Endothelial cell of umbilical vein (primary cell): ENCODE data around the gene UBL7. TPM values are rescaled to one million over a fixed set of nuclear protein-coding genes. Genes with fewer than 3 reads are reported as not detected.

Experiments used
- BruUV-seq: library from RNA; stranded (reverse); fragments of 400-500 nt; replicated peaks from 2 replicates; lab custom pipeline; 2021; lab: Mats Ljungman, UMichigan
- CTCF ChIA-PET: fragments of 300-600, 350-600 bp; sonication (Branson Sonifier 250); formaldehyde crosslinking; loops from one replicate; lab custom pipeline; 2021; ENCODE audit warnings: antibody characterized with exemption, inconsistent platforms; lab: Charles Lee
- POLR2A ChIA-PET: fragments of 300-600, 350-600 bp; sonication (Branson Sonifier 250); formaldehyde crosslinking; loops from one replicate; lab custom pipeline; 2021; ENCODE audit warnings: antibody characterized with exemption, inconsistent platforms; lab: Charles Lee
- DNase-seq: peaks from one replicate; pipeline ENCODE4 v3.0.0-alpha.2; 2011; ENCODE audit warnings: low read depth, low spot score
- FAIRE-seq: peaks from 2 replicates; lab custom pipeline; 2011; peaks lifted over from hg19 to GRCh38; lab: Jason Lieb, UNC
- H2AFZ ChIP-seq: 2 replicates; pipeline ENCODE4 v1.6.0; 2012; ENCODE audit warnings: low read depth, low read length, control low read depth, inconsistent platforms
- H3K27ac ChIP-seq: 2 replicates; pipeline ENCODE4 v1.5.1; 2011; ENCODE audit warnings: low read depth, mild to moderate bottlenecking, control low read depth, low read length, moderate library complexity; ENCODE audit not compliant: insufficient read depth
- H3K27me3 ChIP-seq, 2 experiments: 2 replicates each; pipeline versions ENCODE4 v1.6.0 to v1.6.1; 2011; ENCODE audit warnings: low read length in 2 of 2, mixed read lengths in 1 of 2; ENCODE audit not compliant: control insufficient read depth in 2 of 2, insufficient read depth in 2 of 2
- H3K36me3 ChIP-seq, 2 experiments: 2 replicates in 1 of 2; 3 replicates in 1 of 2; pipeline ENCODE4 v1.5.1; 2011; ENCODE audit warnings: low read length in 2 of 2, mild to moderate bottlenecking in 1 of 2, moderate library complexity in 1 of 2; ENCODE audit not compliant: control insufficient read depth in 2 of 2, insufficient read depth in 2 of 2; ENCODE audit errors: extremely low read depth in 1 of 2
- H3K4me1 ChIP-seq: 3 replicates; pipeline ENCODE4 v1.5.1; 2011; ENCODE audit warnings: mild to moderate bottlenecking, low read length; ENCODE audit not compliant: control insufficient read depth, insufficient read depth; ENCODE audit errors: extremely low read depth
- H3K4me2 ChIP-seq: 2 replicates; pipeline ENCODE4 v1.6.1; 2011; ENCODE audit warnings: low read length, control low read depth, mixed read lengths; ENCODE audit not compliant: insufficient read depth
- H3K4me3 ChIP-seq, 3 experiments: fragments of 200-600 bp in 1 of 3; sonication (generic), shearing (Covaris generic) in 1 of 3; replicated peaks in 1 of 3; 2 replicates each; pipeline ENCODE4 v1.5.1; 2011 to 2016; ENCODE audit warnings: control low read depth in 3 of 3, low read length in 3 of 3, mild to moderate bottlenecking in 2 of 3, inconsistent platforms in 1 of 3, low read depth in 1 of 3, moderate library complexity in 1 of 3; ENCODE audit not compliant: insufficient read depth in 1 of 3
- H3K79me2 ChIP-seq: 2 replicates; pipeline ENCODE4 v1.6.0; 2012; ENCODE audit warnings: low read length, inconsistent platforms; ENCODE audit not compliant: control insufficient read depth, insufficient read depth
- H3K9ac ChIP-seq: replicated peaks from 2 replicates; pipeline ENCODE3; 2011; ENCODE audit warnings: low read length, control low read depth; ENCODE audit not compliant: insufficient read depth; ENCODE audit errors: extremely low read depth
- H3K9me1 ChIP-seq: replicated peaks from 3 replicates; pipeline ENCODE4 v1.6.0; 2011; ENCODE audit warnings: mild to moderate bottlenecking, low read length; ENCODE audit not compliant: control insufficient read depth, insufficient read depth; ENCODE audit errors: extremely low read depth
- H3K9me3 ChIP-seq: replicated peaks from 2 replicates; pipeline ENCODE4 v1.5.1; 2012; ENCODE audit warnings: low read length, inconsistent platforms; ENCODE audit not compliant: control insufficient read depth, insufficient read depth
- H4K20me1 ChIP-seq: replicated peaks from 2 replicates; pipeline ENCODE3; 2011; ENCODE audit warnings: mild to moderate bottlenecking, low read length; ENCODE audit not compliant: control insufficient read depth, insufficient read depth; ENCODE audit errors: extremely low read depth
- CTCF ChIP-seq, 2 donors: IDR thresholded peaks; 1 replicate in 1 of 2; 2 replicates in 1 of 2; pipeline ENCODE4 v1.5.1; 2011; ENCODE audit warnings: low read length in 2 of 2, mild to moderate bottlenecking in 2 of 2, moderate library complexity in 2 of 2, control low read depth in 1 of 2, inconsistent platforms in 1 of 2, low read depth in 1 of 2; ENCODE audit not compliant: insufficient read depth in 1 of 2; ENCODE audit errors: extremely low read depth in 1 of 2
- EZH2 ChIP-seq: IDR thresholded peaks from 2 replicates; pipeline ENCODE4 v1.6.1; 2012; ENCODE audit warnings: borderline replicate concordance, low read depth, mild to moderate bottlenecking, moderate library complexity, low read length, inconsistent platforms; ENCODE audit not compliant: severe bottlenecking
- FOS ChIP-seq: IDR thresholded peaks from 2 replicates; pipeline ENCODE4 v1.6.1; 2011; ENCODE audit warnings: mild to moderate bottlenecking, low read length, moderate library complexity, borderline replicate concordance; ENCODE audit not compliant: insufficient read depth
- GATA2 ChIP-seq: IDR thresholded peaks from 2 replicates; pipeline ENCODE4 v1.7.0; 2011; ENCODE audit warnings: low read depth, mild to moderate bottlenecking, moderate library complexity, mixed read lengths, low read length; ENCODE audit not compliant: insufficient read length, insufficient read depth
- JUN ChIP-seq: IDR thresholded peaks from 2 replicates; pipeline ENCODE4 v1.6.1; 2011; ENCODE audit warnings: borderline replicate concordance, low read depth; ENCODE audit not compliant: insufficient read length, insufficient read depth
- MAX ChIP-seq: IDR thresholded peaks from 2 replicates; pipeline ENCODE4 v1.6.1; 2011; ENCODE audit not compliant: insufficient read depth, insufficient read length
- MYC ChIP-seq: IDR thresholded peaks from one replicate; pipeline ENCODE4 v1.6.1; 2011; ENCODE audit warnings: mild to moderate bottlenecking, low read depth, low read length
- POLR2A ChIP-seq: IDR thresholded peaks from 2 replicates; pipeline ENCODE4 v1.6.1; 2012; ENCODE audit warnings: low read depth, mild to moderate bottlenecking, control low read depth, low read length
- POLR2AphosphoS5 ChIP-seq: IDR thresholded peaks from 2 replicates; pipeline ENCODE4 v1.6.1; 2012; ENCODE audit warnings: low read depth, mild to moderate bottlenecking, control low read depth, low read length, moderate library complexity; ENCODE audit not compliant: insufficient read depth
- dilution Hi-C: fragments of 300-500 bp; cut with MboI; formaldehyde crosslinking; loops from one replicate; pipeline ENCODE4 v1.15.0; 2019; ENCODE audit warnings: low sequenced_read_pairs; ENCODE audit not compliant: extremely low pct_ligation_motif_present
- intact Hi-C: fragments of 100-400 bp; cut with micrococcal nuclease; formaldehyde crosslinking; loops from one replicate; pipeline ENCODE4 v1.10.0; 2022
- polyA plus RNA-seq, 4 experiments: library from polyadenylated mRNA; depleted of rRNA in 3 of 4; stranded (reverse) in 3 of 4; unstranded in 1 of 4; fragments of >200 nt; gene quantifications; 2 replicates each; pipeline versions ENCODE4 v1.2.1 to v1.2.3, GENCODE V29; 2011 to 2012; ENCODE audit warnings: missing spikeins in 1 of 4
- total RNA-seq: library from RNA; stranded (reverse); gene quantifications from 2 replicates; pipeline ENCODE4 v1.2.3, GENCODE V29; 2021

UBL7 gene
- total and polyA plus RNA-seq, 2 donors (not counting 3 experiments of a cell fraction or from before 2014, with no cell fraction given): 32.8 to 90.4 TPM

- H2AFZ ChIP-seq: no peak overlapping the region
- H3K4me3 ChIP-seq: no peak overlapping the region
- ChIA-PET POLR2A (no interaction called here), CTCF (interaction anchor here (1.4 to 2.6 kb wide), 3 partner anchors 14 to 72 kb away, joined by 4 to 19 read pairs (median 8); no protein-coding TSS in a partner anchor)
- intact Hi-C loops: no loop called here
- no peaks in the 10 kb centered on the region for H4K20me1 ChIP-seq
- no peaks in the 10 kb centered on the region for H3K79me2 ChIP-seq
- peak; percentile 61 for DNase-seq
- peaks cover 0 to 15% of the 10 kb centered on the region in 2 experiments for H3K36me3 ChIP-seq
- H3K27ac ChIP-seq: no peak overlapping the region
- dilution Hi-C loops: no loop called here
- H3K9ac ChIP-seq: no peak overlapping the region
- no peaks in the 10 kb centered on the region for H3K9me3 ChIP-seq
- peaks cover 2% of the 10 kb centered on the region for H3K4me1 ChIP-seq
- no peaks in the 10 kb centered on the region for H3K9me1 ChIP-seq
- TF ChIP-seq GATA2 (no peak), MAX (no peak), JUN (no peak), MYC (no peak), EZH2 (no peak), CTCF (IDR thresholded peaks at IDR 0.05; ENCODE audit: extremely low read depth in 1 of 2, insufficient read depth in 1 of 2, low read depth in 1 of 2, low read length in 2 of 2) (no peak), POLR2A (no peak), POLR2AphosphoS5 (no peak), FOS (no peak)
- no TSS peak for BruUV-seq
- no peaks in the 10 kb centered on the region for H3K27me3 ChIP-seq
- no peak overlapping the region for H3K4me2 ChIP-seq
- peak; percentile 47 for FAIRE-seq
These were observed 6.8 kb downstream of the UBL7 start for GRCh38 chr15:74453925-74454763.
